IPS DF 4.7 (cell line): Measurements from ENCODE around the gene HMBS.

Experiments
- DNase-seq: peaks from one replicate; pipeline ENCODE4 v3.0.0-alpha.2; 2013; ENCODE audit warnings: low spot score; ENCODE audit errors: extremely low read depth

The HMBS gene

DNA sequence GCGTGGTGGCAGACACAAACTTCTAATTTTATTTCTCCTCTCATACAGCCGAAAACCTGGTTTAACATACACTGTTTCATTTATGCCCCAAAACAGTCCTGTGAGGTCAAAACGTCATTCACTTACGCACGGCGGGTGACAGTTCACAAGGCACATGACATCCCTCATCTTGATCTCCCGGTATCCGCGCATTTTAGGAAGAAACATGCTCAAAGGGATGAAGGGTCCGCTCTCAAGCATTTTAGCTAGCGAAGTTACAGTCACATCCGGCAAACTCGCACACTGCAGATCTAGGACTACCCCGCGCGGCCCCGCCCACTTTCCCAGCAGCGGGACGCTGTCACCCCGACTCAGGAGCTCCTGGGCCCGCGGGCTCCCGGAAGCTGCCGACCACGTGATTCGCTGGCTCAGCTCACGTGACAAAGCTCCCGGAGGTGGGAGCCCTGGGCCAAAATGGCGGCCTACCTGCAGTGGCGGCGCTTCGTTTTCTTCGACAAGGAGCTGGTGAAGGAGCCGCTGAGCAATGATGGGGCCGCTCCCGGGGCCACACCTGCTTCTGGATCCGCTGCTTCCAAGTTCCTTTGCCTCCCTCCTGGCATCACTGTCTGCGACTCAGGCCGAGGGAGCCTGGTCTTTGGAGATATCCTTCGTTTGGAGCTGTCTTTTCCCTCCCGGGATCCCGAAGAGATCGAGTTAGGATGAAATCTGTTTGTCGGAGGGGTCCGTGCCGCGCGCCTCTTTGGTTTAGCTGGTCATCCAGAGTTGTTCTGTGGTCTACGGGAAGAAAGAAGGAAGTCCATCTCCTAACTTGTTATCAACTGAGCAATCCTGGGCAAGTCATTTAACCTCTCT, 17.1 kb upstream of the HMBS start, which contains the start of gene VPS11:
TSS of gene VPS11 (plus strand) at position 448 of the 852 bp plus-strand sequence. CDS start at position 454, 6 bp downstream.
- DNase-seq, result peak; percentile 79

DNA sequence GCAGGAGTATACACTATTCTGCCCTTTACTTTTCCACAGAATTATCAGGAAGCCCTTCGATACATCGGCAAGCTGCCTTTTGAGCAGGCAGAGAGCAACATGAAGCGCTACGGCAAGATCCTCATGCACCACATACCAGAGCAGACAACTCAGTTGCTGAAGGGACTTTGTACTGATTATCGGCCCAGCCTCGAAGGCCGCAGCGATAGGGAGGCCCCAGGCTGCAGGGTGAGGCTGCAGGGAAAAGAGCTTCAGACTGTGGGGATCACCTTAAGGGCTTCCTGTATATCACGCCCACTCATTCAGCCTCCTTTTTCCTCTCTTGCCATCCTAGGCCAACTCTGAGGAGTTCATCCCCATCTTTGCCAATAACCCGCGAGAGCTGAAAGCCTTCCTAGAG, 6.8 kb upstream of the HMBS start:
- DNase-seq, result no peak

DNA sequence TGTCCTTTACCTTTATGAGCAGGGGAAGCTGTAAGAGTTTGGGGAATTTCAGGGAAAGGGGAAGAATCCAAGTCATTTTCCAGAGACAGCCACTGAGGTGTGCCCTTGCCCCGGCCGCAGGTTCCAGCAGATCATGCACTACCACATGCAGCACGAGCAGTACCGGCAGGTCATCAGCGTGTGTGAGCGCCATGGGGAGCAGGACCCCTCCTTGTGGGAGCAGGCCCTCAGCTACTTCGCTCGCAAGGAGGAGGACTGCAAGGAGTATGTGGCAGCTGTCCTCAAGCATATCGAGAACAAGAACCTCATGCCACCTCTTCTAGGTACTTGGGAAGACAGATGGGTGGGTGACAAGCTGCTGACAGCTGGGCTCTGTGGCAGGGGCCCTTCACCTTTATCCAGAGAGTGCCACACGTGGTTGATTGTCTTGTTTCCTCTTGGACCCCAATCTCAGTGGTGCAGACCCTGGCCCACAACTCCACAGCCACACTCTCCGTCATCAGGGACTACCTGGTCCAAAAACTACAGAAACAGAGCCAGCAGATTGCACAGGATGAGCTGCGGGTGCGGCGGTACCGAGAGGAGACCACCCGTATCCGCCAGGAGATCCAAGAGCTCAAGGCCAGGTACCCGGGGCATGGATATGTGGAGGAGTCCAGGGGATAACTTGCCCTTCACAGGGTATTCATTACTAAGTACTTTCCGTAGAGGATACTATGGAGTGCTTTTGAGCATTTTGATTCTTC, 5.8 kb upstream of the HMBS start:
- DNase-seq, result no peak

DNA sequence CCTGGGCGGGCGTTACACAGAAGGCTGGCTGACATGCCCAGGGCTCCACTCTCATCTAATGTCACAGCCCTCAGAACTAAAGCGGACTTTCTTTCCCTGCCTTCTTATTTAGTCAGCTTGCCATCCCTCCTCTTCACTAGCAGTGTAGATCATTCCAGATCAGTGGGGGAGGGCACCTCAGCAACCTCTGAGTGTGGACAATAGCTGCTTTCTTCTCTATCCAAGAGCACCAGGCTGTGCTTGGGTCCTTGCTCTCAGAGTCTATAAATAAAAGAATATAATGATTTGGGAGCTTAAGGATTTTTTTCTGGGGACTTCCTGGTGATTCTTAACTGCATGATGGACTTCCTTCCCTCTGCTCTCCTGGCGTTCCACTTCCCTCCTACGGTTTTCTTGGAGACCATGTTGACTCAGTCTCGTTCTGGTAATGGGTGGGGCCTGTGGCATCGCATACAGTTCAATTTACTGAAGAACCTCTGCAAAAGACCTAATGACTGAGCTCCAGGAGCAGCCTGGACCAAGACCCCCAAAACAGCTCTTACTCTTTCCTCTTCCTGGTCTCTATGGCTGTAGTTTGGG, 2.9 kb upstream of the HMBS start:
- DNase-seq, result no peak

DNA sequence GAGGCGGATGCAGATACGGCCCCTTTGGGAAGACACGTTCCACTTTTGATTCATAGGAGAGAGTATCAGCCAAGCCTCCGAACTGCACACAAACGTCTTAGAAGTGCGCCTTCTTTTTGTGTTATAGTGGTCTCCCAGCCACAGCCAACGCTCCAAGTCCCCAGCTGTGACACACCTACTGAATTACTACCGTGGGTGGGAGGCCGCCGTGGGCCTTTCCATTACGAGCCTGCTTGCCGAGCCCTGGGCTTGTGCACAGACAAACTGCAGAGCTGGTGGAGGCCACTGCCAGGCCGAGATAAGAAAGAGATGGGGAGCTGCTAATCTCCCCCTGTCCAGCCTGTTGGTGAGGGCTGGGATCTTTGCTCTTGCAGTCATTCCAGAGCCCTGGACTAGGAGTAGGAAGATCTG, 761 bp downstream of the HMBS start:
- no peak for DNase-seq

DNA sequence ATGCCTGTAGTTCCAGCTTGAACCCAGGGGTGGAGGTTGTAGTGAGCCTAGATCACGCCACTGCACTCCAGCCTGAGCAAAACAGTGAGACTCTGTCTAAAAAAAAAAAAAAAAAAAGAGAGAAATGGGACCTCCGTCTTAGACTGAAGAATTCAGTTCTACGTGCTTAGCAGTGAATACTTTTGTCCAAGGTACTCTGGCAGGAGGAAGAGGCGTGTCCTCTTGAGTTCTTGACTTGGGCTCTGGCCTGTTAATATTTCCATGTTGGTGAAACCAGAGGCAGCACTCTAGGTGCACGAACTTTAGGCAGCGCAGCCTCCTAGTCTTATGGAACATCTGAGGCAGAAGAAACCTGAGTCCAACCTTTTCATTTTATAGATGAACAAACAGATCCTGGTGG, 2.4 kb downstream of the HMBS start:
- DNase-seq, result no peak

DNA sequence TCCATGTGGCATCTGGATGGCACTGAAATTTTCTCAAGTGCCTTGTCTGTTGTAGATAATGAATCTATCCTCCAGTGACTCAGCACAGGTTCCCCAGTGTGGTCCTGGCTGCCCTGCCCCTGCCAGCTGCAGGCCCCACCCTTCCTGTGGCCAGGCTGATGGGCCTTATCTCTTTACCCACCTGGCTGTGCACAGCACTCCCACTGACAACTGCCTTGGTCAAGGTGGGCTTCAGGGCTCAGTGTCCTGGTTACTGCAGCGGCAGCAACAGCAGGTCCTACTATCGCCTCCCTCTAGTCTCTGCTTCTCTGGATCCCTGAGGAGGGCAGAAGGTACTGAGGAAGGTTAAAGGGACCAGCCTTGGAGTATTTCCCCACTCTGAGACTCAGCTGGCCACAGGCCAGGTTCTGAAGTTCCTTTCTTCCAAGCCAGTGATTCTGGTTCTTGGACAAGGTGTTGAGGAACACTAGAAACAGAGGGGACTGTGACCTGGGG, 3.1 kb downstream of the HMBS start:
- DNase-seq, result no peak

DNA sequence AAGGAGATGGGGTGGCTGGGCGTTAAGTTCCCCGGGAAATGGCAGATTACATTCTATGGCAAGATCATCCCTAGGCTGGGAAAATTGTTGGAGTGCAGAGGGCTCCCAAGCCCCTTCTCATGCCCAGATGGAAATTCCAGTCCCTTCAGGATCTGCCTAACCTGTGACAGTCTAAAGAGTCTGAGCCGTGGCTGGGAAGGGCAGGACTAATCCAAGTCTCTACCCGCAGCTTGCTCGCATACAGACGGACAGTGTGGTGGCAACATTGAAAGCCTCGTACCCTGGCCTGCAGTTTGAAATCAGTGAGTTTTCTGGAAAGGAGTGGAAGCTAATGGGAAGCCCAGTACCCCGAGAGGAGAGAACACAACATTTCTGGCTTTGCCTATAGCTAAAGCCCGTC, 3.7 kb downstream of the HMBS start:
- no peak for DNase-seq

DNA sequence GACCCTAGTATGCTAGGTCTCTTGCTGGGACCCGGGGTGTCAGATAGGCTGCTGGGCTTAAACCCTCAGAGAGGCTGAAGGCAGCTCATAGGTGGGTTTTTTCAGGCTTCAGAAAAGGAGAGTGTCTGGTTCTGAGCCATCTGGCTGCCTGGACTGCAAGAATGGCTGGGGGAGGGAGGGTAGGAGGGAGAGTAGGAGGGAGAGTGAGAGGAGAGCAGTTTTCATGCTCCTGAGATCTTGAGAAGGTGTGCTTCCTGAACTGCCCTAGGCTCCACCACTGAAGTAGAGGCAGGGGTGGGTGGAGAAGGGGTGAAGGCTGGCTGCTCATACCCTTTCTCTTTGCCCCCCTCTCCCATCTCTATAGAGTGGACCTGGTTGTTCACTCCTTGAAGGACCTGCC, 4.6 kb downstream of the HMBS start:
- no peak for DNase-seq

DNA sequence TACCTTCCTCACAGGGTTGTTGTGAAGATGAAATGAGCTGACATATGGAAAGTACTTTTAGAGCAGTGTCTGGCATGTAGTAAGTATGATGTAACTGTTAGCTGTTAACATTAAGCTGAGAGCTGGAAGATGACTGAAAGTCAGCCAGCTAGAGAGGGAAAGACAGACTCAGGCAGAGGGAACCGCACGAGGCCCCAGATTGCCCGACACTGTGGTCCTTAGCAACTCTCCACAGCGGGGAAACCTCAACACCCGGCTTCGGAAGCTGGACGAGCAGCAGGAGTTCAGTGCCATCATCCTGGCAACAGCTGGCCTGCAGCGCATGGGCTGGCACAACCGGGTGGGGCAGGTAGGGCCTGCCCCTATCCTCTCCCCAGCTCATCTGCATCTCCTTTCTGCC, 6.5 kb downstream of the HMBS start:
- DNase-seq, result no peak

DNA sequence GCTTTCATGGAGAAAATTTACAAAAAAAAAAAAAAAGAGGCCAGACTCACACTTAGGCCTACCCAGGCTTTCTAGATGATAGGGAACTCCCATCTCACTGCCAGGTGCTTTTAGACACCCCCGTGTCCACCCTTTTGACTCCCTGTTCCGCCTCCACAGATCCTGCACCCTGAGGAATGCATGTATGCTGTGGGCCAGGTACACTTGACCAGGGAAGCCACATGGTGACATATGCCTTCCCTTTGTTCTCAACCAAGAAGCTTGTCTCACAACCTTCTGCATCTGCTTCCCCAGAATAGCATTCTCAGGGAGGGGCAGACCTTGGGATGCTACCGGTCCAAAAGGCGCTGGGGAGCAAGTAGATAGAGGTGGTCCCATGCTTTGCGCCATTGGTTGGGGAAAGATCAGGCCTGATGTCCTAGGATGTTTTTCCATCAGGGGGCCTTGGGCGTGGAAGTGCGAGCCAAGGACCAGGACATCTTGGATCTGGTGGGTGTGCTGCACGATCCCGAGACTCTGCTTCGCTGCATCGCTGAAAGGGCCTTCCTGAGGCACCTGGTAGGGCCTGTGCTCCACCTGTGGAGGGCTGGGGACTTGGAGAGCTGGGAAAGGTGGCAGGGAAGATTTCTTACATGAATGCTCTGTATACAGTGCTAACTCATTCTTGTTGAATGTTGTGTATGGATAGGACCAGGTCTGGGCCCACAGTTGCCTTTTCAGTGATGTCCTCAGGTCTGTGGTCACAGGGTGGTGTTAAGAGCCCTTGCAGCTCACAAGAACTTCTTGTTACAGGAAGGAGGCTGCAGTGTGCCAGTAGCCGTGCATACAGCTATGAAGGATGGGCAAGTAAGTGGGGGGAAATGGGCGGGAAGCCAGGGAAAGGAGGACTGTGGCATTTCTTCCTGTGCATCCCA, 7.5 kb downstream of the HMBS start:
- DNase-seq, result no peak

DNA sequence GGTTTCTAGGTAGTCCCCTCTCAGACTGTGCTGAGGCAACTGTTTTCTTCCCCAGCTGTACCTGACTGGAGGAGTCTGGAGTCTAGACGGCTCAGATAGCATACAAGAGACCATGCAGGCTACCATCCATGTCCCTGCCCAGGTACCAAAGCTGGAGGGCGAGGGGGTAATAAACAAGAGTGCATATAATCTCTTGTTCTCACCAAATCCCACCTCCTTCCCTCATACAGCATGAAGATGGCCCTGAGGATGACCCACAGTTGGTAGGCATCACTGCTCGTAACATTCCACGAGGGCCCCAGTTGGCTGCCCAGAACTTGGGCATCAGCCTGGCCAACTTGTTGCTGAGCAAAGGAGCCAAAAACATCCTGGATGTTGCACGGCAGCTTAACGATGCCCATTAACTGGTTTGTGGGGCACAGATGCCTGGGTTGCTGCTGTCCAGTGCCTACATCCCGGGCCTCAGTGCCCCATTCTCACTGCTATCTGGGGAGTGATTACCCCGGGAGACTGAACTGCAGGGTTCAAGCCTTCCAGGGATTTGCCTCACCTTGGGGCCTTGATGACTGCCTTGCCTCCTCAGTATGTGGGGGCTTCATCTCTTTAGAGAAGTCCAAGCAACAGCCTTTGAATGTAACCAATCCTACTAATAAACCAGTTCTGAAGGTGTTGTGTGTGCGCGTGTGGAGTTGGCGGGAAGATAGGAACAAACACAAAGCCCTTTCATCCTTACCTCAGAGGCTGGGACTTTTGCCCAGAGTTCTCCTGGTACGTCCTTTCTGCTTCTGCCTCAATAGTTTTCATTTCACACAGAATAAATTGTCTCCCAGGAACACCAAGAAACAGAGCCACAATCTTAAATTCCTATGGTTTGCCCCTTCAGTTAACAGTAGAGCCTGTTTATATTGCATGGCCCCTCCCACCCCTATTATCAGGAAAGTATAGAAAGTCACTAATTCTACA, 8.5 kb downstream of the HMBS start:
- DNase-seq, result no peak

DNA sequence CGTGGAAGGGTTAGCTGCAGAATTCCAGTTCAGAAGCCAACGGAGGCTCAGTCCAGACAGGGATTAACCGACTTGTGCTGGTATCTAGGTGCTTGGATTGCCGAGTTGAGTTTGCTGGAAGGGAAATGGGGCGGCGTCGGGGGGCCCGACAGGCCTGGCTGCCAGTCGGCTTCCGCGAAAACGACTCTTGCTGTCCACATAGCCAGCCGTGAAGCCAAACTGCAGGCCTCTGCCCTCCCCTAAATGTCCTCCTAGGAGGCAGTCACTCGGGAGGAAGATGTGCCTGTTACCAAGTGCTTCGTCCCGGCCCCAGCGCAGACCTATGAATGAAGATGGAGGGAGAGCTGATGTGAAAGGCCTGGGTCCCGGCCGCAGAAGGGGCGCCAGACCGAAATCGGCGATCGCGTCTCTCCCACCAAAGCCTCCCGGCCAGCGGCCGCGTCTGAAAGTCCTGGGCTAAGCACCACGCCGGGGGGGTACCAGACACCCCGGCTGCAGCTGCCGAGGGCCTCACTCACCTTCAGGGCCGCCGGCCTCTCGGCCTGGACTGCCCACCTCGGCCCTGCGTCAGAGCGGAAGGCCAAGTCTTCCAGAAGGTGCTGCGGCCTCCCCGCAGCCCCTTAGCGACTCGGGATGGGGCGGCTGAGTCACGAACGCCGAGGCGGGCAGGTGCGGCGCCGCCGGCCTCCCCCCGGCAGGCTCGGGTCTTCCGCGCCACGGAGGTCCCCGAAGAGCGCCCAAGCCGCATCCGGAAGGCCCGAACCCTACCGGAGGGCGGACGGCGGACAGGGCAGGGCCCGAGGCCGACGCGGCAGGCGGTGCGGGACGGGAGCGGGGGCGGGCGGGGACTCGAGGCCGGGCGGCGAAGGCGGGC, 9.5 kb downstream of the HMBS start:
- DNase-seq, result no peak

DNA sequence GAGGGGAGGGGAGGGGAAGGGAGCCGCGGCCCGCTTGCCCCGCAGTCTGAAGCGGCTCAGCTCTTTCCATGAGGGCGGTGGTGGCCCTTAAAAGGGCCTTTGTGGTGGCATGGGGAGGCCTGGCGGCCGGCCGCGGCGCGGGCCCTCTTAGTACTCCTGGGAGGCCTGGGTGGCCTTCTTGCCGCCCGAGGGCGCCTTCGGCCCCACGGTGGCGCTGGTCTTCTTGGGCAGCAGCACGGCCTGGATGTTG, 10.1 kb downstream of the HMBS start:
- no peak for DNase-seq

DNA sequence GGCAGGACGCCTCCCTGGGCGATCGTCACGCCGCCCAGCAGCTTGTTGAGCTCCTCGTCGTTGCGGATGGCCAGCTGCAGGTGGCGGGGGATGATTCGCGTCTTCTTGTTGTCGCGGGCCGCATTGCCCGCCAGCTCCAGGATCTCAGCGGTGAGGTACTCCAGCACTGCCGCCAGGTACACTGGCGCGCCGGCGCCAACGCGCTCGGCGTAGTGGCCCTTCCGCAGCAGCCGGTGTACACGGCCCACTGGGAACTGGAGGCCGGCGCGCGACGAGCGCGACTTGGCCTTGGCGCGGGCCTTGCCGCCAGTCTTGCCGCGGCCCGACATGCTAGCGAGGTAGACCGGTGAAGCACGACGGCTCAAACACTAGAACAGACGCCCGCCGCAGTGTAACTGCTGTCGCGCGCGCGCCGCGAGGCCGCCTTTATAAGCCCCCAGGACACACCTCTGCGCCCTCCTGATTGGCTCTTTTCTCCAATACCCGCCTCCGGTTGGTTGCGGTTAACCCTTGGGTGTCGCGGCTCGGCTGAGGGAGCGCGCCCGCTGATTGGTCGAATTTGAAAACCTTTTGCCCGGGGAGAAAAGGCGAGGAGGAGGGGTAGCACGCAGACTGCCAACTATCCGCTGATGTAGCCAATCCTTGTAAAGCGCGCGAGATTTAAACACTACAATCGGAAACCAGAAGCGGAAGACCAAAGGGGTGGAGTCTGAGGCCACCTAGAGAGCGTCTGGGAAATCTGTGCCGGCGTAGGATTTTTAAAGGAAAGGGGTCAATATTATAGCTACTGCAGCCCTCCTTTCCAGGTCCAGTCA, 10.6 kb downstream of the HMBS start:
- DNase-seq, result peak; percentile 96

DNA sequence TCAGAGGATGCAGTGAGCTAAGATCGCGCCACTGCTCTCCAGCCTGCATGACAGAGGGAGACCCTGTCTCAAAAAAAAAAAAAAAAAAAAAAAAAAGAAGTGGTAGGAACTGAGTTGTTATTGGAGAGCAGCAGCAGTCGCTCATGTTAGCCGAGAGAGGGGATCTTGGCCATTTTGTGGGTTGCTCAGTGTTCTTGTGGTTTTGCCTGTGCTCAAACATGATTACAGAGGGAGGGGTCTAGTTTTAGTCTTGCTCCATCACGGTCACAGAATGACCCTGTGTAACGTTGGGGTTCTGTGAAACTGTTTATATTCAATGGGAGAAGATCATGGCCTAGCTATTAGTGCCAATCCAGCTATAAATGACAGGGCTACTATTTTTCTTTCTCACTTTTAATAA, 15.0 kb downstream of the HMBS start:
- no peak for DNase-seq

DNA sequence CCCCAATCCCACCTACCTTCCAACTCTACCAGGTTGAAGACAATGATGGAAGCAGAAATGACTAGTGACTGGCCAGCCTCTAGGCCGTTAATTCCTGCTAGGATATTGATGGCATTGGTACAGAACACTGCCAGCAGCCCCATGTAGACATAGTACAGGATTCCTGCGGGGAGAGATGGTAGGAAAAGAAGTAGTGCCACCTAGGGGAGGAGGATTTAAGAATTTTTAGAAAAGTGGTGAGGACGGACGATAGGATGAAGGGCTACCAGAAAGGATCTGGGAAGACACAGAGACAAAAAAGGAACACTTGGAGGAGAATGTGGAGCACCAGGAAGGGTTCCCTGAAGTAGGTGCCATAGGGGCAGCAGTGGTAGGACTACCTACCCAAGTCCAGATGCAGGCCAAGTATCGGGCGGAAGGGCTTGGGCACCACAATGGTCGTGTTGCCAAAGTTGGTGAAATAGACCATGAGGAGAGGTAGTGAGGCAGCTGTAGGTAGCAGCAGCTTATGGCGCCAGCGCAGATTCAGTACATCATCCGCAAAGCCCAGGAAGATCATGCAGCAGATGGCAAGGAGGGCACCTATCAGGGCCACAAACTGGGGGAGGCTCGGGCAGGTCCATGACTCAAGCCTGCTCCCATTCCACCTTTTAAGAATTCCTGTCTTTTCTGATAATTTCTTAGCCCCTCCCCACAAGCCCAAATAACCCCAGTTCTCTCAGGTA, 15.7 kb downstream of the HMBS start:
- no peak for DNase-seq
